DND-41 (cell line): ENCODE data around the gene AOC1.

Experiments
- ATAC-seq: fragments of 200-7000 bp; cut with Tn5 transposase; 3 replicates; pipeline ENCODE4 v1.9.1; 2021; ENCODE audit warnings: low read depth; ENCODE audit not compliant: insufficient read depth
- DNase-seq: peaks from one replicate; pipeline ENCODE4 v3.0.0-alpha.2; 2020
- H2AFZ ChIP-seq: 2 replicates; pipeline ENCODE4 v1.6.0; 2012; ENCODE audit warnings: low read depth, low read length
- H3K27ac ChIP-seq: 2 replicates; pipeline ENCODE4 v1.5.1; 2012; ENCODE audit warnings: low read length, inconsistent platforms
- H3K27me3 ChIP-seq: fragments of 200-600 bp; sonication (generic); 2 replicates; pipeline ENCODE4 v1.6.0; 2012; ENCODE audit warnings: low read length, mild to moderate bottlenecking, inconsistent platforms; ENCODE audit not compliant: insufficient read depth, poor library complexity
- H3K36me3 ChIP-seq: 2 replicates; pipeline ENCODE4 v1.5.1; 2012; ENCODE audit warnings: low read length, inconsistent platforms; ENCODE audit not compliant: insufficient read depth
- H3K4me1 ChIP-seq: 2 replicates; pipeline ENCODE4 v1.5.1; 2012; ENCODE audit warnings: mild to moderate bottlenecking, low read length; ENCODE audit not compliant: insufficient read depth
- H3K4me2 ChIP-seq: 2 replicates; pipeline ENCODE4 v1.6.0; 2012; ENCODE audit warnings: mild to moderate bottlenecking, moderate library complexity, low read length, inconsistent platforms; ENCODE audit not compliant: insufficient read depth
- H3K4me3 ChIP-seq, 2 experiments: fragments of 200-600 bp in 1 of 2; shearing (Covaris generic) in 1 of 2; 2 replicates each; pipeline ENCODE4 v1.5.1; 2012 to 2016; ENCODE audit warnings: inconsistent platforms in 2 of 2, low read length in 2 of 2, mild to moderate bottlenecking in 2 of 2, low read depth in 1 of 2, moderate library complexity in 1 of 2
- H3K79me2 ChIP-seq: 2 replicates; pipeline ENCODE4 v1.6.0; 2012; ENCODE audit warnings: low read length, inconsistent platforms; ENCODE audit not compliant: insufficient read depth
- H3K9ac ChIP-seq: 2 replicates; pipeline ENCODE4 v1.6.0; 2012; ENCODE audit warnings: low read depth, mild to moderate bottlenecking, inconsistent platforms, low read length, moderate library complexity
- H3K9me3 ChIP-seq: 2 replicates; pipeline ENCODE4 v1.5.1; 2012; ENCODE audit warnings: low read length, moderate library complexity, mild to moderate bottlenecking, inconsistent platforms; ENCODE audit not compliant: insufficient read depth, severe bottlenecking
- H4K20me1 ChIP-seq: 2 replicates; pipeline ENCODE4 v1.6.0; 2012; ENCODE audit warnings: low read length; ENCODE audit not compliant: insufficient read depth
- CTCF ChIP-seq: IDR thresholded peaks from 2 replicates; pipeline ENCODE4 v1.5.1; 2012; ENCODE audit warnings: borderline replicate concordance, low read length, moderate library complexity, mild to moderate bottlenecking; ENCODE audit not compliant: poor library complexity, severe bottlenecking; ENCODE audit errors: extremely low read depth
- EZH2 ChIP-seq: IDR thresholded peaks from 3 replicates; pipeline ENCODE4 v1.6.1; 2012; ENCODE audit warnings: borderline replicate concordance, low read depth, mild to moderate bottlenecking, moderate library complexity, low read length, inconsistent platforms; ENCODE audit not compliant: severe bottlenecking

The AOC1 gene

GRCh38 chr7:150845421-150845861, 6.9 kb upstream of the AOC1 start:
- no peaks in the 10 kb centered on the region for H3K4me1 ChIP-seq
- no peak overlapping the region for H3K9ac ChIP-seq
- no peak overlapping the region for H3K4me2 ChIP-seq
- no peaks in the 10 kb centered on the region for H3K36me3 ChIP-seq
- H3K27ac ChIP-seq: no peak overlapping the region
- no peaks in the 10 kb centered on the region for H3K79me2 ChIP-seq
- H2AFZ ChIP-seq: no peak overlapping the region
- DNase-seq: no peak
- H3K9me3 ChIP-seq: no peaks in the 10 kb centered on the region
- ATAC-seq: no peak
- H3K4me3 ChIP-seq: no peak overlapping the region
- TF ChIP-seq CTCF (no peak), EZH2 (no peak)
- no peaks in the 10 kb centered on the region for H4K20me1 ChIP-seq
- H3K27me3 ChIP-seq: peaks cover 31% of the 10 kb centered on the region

GRCh38 chr7:150846291-150847115, 5.8 kb upstream of the AOC1 start:
- Histone ChIP-seq H3K9me3 (no peaks in the 10 kb centered on the region), H3K4me1 (no peaks in the 10 kb centered on the region), H3K27me3 (peaks cover 36% of the 10 kb centered on the region), H3K4me2 (no peak overlapping the region), H4K20me1 (no peaks in the 10 kb centered on the region), H3K36me3 (no peaks in the 10 kb centered on the region), H2AFZ (no peak overlapping the region), H3K9ac (no peak overlapping the region), H3K27ac (no peak overlapping the region), H3K79me2 (no peaks in the 10 kb centered on the region), H3K4me3 (no peak overlapping the region)
- TF ChIP-seq EZH2: no peak
- TF ChIP-seq CTCF: no peak
- DNase-seq: no peak
- no peak for ATAC-seq

- no peaks in the 10 kb centered on the region for H3K9me3 ChIP-seq
- no peak overlapping the region for H2AFZ ChIP-seq
- H3K27me3 ChIP-seq: peaks cover 40% of the 10 kb centered on the region
- no peak overlapping the region for H3K4me3 ChIP-seq
- no peak overlapping the region for H3K4me2 ChIP-seq
- H3K4me1 ChIP-seq: no peaks in the 10 kb centered on the region
- H3K36me3 ChIP-seq: no peaks in the 10 kb centered on the region
- DNase-seq: no peak
- no peak overlapping the region for H3K27ac ChIP-seq
- H3K79me2 ChIP-seq: no peaks in the 10 kb centered on the region
- TF ChIP-seq EZH2 (no peak), CTCF (no peak)
- no peak overlapping the region for H3K9ac ChIP-seq
- no peak for ATAC-seq
- H4K20me1 ChIP-seq: no peaks in the 10 kb centered on the region
Measured at GRCh38 chr7:150847536-150847935, 4.8 kb upstream of the AOC1 start.
